Adipocyte (in vitro differentiated cells): ENCODE measurements around the gene PPP2R3C.
A peak's percentile ranks its signal among the peaks of the same experiment; 100 is the strongest.
"Not testable (repeated sequence)": the region's sequence is repeated elsewhere in the genome, so short reads cannot be mapped to it uniquely, and the experiment has no call there.

Experiments used
- DNase-seq: peaks from one replicate; pipeline ENCODE4 v3.0.0-alpha.2; 2015; ENCODE audit warnings: low read depth
- H3K27me3 ChIP-seq: replicated peaks from 2 replicates; pipeline ENCODE4 v1.7.0; 2013; ENCODE audit warnings: mild to moderate bottlenecking, low read length, moderate library complexity; ENCODE audit not compliant: control insufficient read depth, insufficient read depth
- H3K36me3 ChIP-seq: 2 replicates; pipeline ENCODE4 v1.7.0; 2013; ENCODE audit warnings: low read length, mild to moderate bottlenecking, moderate library complexity; ENCODE audit not compliant: control insufficient read depth, insufficient read depth, severe bottlenecking
- H3K4me1 ChIP-seq: 2 replicates; pipeline ENCODE4 v1.7.0; 2013; ENCODE audit warnings: mild to moderate bottlenecking, low read length, moderate library complexity; ENCODE audit not compliant: control insufficient read depth, insufficient read depth
- H3K4me3 ChIP-seq: 2 replicates; pipeline ENCODE4 v1.7.0; 2013; ENCODE audit warnings: mild to moderate bottlenecking, low read length, moderate library complexity
- H3K9ac ChIP-seq: 2 replicates; pipeline ENCODE4 v1.7.0; 2013; ENCODE audit warnings: mild to moderate bottlenecking, low read length, moderate library complexity
- H3K9me3 ChIP-seq: 2 replicates; pipeline ENCODE4 v1.7.0; 2013; ENCODE audit warnings: mild to moderate bottlenecking, low read length, moderate library complexity; ENCODE audit not compliant: control insufficient read depth

Gene PPP2R3C

GRCh38 chr14:35122696-35123387, 1.1 kb upstream of the PPP2R3C start:
- H3K4me3 ChIP-seq: peak overlapping the region; percentile 98
- H3K27me3 ChIP-seq: no peaks in the 10 kb centered on the region
- no peaks in the 10 kb centered on the region for H3K36me3 ChIP-seq
- H3K9me3 ChIP-seq: no peaks in the 10 kb centered on the region
- H3K9ac ChIP-seq: peak overlapping the region; percentile 96
- DNase-seq: peak; percentile 19
- peaks cover 21% of the 10 kb centered on the region for H3K4me1 ChIP-seq

- Histone ChIP-seq H3K36me3 (no peaks in the 10 kb centered on the region), H3K27me3 (no peaks in the 10 kb centered on the region)
Measured at GRCh38 chr14:35121026-35121886, 534 bp downstream of the PPP2R3C start.

GRCh38 chr14:35117112-35117511, 4.7 kb downstream of the PPP2R3C start:
- DNase-seq: no peak
- Histone ChIP-seq H3K4me1 (peaks cover 6% of the 10 kb centered on the region), H3K27me3 (no peaks in the 10 kb centered on the region), H3K9ac (no peak overlapping the region), H3K4me3 (no peak overlapping the region), H3K36me3 (peaks cover 23% of the 10 kb centered on the region), H3K9me3 (no peaks in the 10 kb centered on the region)

More at GRCh38 chr14:35121026-35121886, 534 bp downstream of the PPP2R3C start:
- peak overlapping the region; percentile 96 for H3K9ac ChIP-seq
- H3K9me3 ChIP-seq: no peaks in the 10 kb centered on the region
- peak overlapping the region; percentile 98 for H3K4me3 ChIP-seq
- peaks cover 17% of the 10 kb centered on the region for H3K4me1 ChIP-seq
- DNase-seq: no peak

- Histone ChIP-seq H3K27me3 (no peaks in the 10 kb centered on the region), H3K9me3 (peaks cover 7% of the 10 kb centered on the region), H3K4me1 (peaks cover 6% of the 10 kb centered on the region), H3K36me3 (peaks cover 31% of the 10 kb centered on the region), H3K4me3 (no peak overlapping the region), H3K9ac (no peak overlapping the region)
- DNase-seq: no peak
Measured at GRCh38 chr14:35116242-35116641, 5.5 kb downstream of the PPP2R3C start.

- H3K9me3 ChIP-seq: peaks cover 7% of the 10 kb centered on the region
- no peaks in the 10 kb centered on the region for H3K27me3 ChIP-seq
- no peaks in the 10 kb centered on the region for H3K4me1 ChIP-seq
- peaks cover 51% of the 10 kb centered on the region for H3K36me3 ChIP-seq
- no peak overlapping the region for H3K9ac ChIP-seq
- H3K4me3 ChIP-seq: no peak overlapping the region
- DNase-seq: peak; percentile 61
Measured at GRCh38 chr14:35114036-35114435, 7.8 kb downstream of the PPP2R3C start.

- H3K9ac ChIP-seq: no peak overlapping the region
- no peaks in the 10 kb centered on the region for H3K4me1 ChIP-seq
- H3K27me3 ChIP-seq: no peaks in the 10 kb centered on the region
- no peak for DNase-seq
- H3K9me3 ChIP-seq: peaks cover 7% of the 10 kb centered on the region
- no peak overlapping the region for H3K4me3 ChIP-seq
- H3K36me3 ChIP-seq: peaks cover 54% of the 10 kb centered on the region
Measured at GRCh38 chr14:35113308-35113950, 8.4 kb downstream of the PPP2R3C start.

GRCh38 chr14:35112641-35113040, 9.1 kb downstream of the PPP2R3C start:
- no peak overlapping the region for H3K4me3 ChIP-seq
- H3K27me3 ChIP-seq: no peaks in the 10 kb centered on the region
- H3K9me3 ChIP-seq: peaks cover 7% of the 10 kb centered on the region
- H3K36me3 ChIP-seq: peaks cover 62% of the 10 kb centered on the region
- H3K4me1 ChIP-seq: no peaks in the 10 kb centered on the region
- no peak overlapping the region for H3K9ac ChIP-seq
- DNase-seq: no peak

- H3K27me3 ChIP-seq: no peaks in the 10 kb centered on the region
- H3K9ac ChIP-seq: no peak overlapping the region
- peaks cover 7% of the 10 kb centered on the region for H3K9me3 ChIP-seq
- DNase-seq: no peak
- H3K36me3 ChIP-seq: peaks cover 71% of the 10 kb centered on the region
- no peaks in the 10 kb centered on the region for H3K4me1 ChIP-seq
- H3K4me3 ChIP-seq: no peak overlapping the region
Measured at GRCh38 chr14:35107866-35108265, 13.9 kb downstream of the PPP2R3C start.

- not testable (repeated sequence) for H3K9me3 ChIP-seq, H3K4me3 ChIP-seq, H3K4me1 ChIP-seq, DNase-seq, H3K27me3 ChIP-seq, H3K9ac ChIP-seq
- H3K36me3 ChIP-seq: peaks cover 67% of the 10 kb centered on the region
Measured at GRCh38 chr14:35094645-35095044, 27.1 kb downstream of the PPP2R3C start.

GRCh38 chr14:35088514-35088913, 33.3 kb downstream of the PPP2R3C start:
- H3K4me3 ChIP-seq: no peak overlapping the region
- no peaks in the 10 kb centered on the region for H3K27me3 ChIP-seq
- H3K36me3 ChIP-seq: peaks cover 62% of the 10 kb centered on the region
- no peaks in the 10 kb centered on the region for H3K9me3 ChIP-seq
- H3K9ac ChIP-seq: no peak overlapping the region
- no peak for DNase-seq
- H3K4me1 ChIP-seq: no peaks in the 10 kb centered on the region

- Histone ChIP-seq H3K36me3 (peaks cover 71% of the 10 kb centered on the region), H3K4me3 (no peak overlapping the region), H3K9me3 (no peaks in the 10 kb centered on the region), H3K4me1 (no peaks in the 10 kb centered on the region), H3K27me3 (no peaks in the 10 kb centered on the region), H3K9ac (no peak overlapping the region)
- DNase-seq: no peak
Measured at GRCh38 chr14:35085441-35085840, 36.3 kb downstream of the PPP2R3C start.
